Rectal smooth muscle tissue (tissue), 1 donor: Measurements from ENCODE around the gene SELENOI.
"Not testable (repeated sequence)": the region's sequence is repeated elsewhere in the genome, so short reads cannot be mapped to it uniquely, and the experiment has no call there.

ENCODE experiments used
- H3K27ac ChIP-seq: one replicate; pipeline ENCODE4 v1.7.0; 2013; ENCODE audit warnings: low read depth, low read length, inconsistent platforms
- H3K27me3 ChIP-seq: one replicate; pipeline ENCODE4 v1.7.0; 2013; ENCODE audit warnings: low read length; ENCODE audit not compliant: control insufficient read depth, insufficient read depth
- H3K36me3 ChIP-seq: one replicate; pipeline ENCODE4 v1.7.0; 2013; ENCODE audit warnings: low read length; ENCODE audit not compliant: control insufficient read depth, insufficient read depth
- H3K4me1 ChIP-seq: one replicate; pipeline ENCODE4 v1.7.0; 2013; ENCODE audit warnings: low read length; ENCODE audit not compliant: control insufficient read depth, insufficient read depth
- H3K4me3 ChIP-seq: one replicate; pipeline ENCODE4 v1.7.0; 2013; ENCODE audit warnings: low read length
- H3K9ac ChIP-seq: one replicate; pipeline ENCODE4 v1.7.0; 2013; ENCODE audit warnings: low read length

SELENOI gene

DNA sequence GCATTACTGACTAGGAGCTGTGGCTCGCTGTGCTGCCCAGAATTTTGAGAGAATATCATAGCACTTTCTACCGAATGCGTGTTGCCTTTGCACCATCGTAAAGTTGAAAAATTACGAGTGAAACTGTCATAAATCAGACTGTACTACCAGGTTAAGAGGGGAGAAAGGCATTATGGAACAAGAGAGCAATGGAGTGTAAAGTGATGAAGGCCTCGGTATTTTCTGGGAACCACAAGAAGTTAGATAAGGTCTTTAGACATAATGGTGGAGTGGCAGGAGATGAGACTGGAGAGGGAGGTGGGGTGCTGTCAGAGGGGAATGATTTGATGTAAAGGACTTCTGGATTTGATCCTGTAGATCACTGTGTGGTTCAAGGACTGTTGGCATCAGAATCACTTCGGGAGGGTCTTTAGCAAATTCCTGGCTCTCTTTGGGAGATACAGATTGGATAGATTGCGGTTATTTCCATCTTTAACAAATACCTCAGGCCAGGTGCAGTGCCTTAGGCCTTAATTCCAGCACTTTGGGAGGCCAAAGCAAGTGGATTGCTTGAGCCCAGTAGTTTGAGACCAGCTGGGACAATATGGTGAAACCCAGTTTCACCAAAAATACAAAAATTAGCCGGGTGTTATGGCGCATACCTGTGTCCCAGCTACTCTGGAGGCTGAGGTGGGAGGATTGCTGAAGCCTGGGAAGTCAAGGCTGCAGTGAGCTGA lies 5.6 kb downstream of the SELENOI start:
- Histone ChIP-seq H3K9ac (no peak overlapping the region), H3K36me3 (no peaks in the 10 kb centered on the region), H3K4me3 (no peak overlapping the region), H3K4me1 (peaks cover 3% of the 10 kb centered on the region), H3K27ac (no peak overlapping the region), H3K27me3 (no peaks in the 10 kb centered on the region)

DNA sequence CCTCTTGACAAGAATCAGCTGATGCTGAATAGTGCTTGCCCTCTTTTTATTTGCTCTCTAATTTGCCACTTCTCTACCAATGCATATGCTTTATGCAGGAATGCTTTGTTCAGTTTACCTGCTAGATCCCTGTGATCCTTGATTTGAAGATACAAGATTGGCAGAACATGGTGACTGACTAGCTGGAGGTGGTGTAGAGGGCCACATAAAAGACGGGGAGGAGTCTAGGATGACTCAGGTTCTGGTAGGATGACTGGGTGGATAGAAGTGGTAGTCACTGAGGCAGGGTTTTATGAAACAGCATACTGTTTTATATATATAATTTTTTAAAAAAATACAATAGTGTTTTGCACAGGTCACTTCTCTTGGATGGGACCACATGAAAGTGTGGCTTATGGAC lies 6.9 kb downstream of the SELENOI start:
- Histone ChIP-seq H3K9ac (no peak overlapping the region), H3K4me3 (no peak overlapping the region), H3K27me3 (no peaks in the 10 kb centered on the region), H3K27ac (no peak overlapping the region), H3K36me3 (no peaks in the 10 kb centered on the region), H3K4me1 (no peaks in the 10 kb centered on the region)

DNA sequence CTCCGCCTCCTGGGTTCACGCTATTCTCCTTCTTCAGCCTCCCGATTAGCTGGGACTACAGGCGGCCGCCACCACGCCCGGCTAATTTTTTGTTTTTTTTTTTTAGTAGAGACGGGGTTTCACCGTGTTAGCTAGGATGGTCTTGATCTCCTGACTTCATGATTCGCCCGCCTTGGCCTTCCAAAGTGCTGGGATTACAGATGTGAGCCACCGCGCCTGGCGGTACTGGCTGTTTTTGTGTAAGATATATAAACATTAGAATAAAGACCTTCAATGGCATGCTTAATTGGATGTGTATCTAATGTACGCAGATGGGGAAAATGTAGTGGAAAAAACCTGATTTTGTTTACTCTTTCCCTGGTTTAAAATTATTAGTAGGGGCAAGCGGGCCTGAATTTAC lies 8.5 kb downstream of the SELENOI start:
- H3K4me1 ChIP-seq, H3K36me3 ChIP-seq, H3K4me3 ChIP-seq, H3K9ac ChIP-seq, H3K27ac ChIP-seq, H3K27me3 ChIP-seq: not testable (repeated sequence)

DNA sequence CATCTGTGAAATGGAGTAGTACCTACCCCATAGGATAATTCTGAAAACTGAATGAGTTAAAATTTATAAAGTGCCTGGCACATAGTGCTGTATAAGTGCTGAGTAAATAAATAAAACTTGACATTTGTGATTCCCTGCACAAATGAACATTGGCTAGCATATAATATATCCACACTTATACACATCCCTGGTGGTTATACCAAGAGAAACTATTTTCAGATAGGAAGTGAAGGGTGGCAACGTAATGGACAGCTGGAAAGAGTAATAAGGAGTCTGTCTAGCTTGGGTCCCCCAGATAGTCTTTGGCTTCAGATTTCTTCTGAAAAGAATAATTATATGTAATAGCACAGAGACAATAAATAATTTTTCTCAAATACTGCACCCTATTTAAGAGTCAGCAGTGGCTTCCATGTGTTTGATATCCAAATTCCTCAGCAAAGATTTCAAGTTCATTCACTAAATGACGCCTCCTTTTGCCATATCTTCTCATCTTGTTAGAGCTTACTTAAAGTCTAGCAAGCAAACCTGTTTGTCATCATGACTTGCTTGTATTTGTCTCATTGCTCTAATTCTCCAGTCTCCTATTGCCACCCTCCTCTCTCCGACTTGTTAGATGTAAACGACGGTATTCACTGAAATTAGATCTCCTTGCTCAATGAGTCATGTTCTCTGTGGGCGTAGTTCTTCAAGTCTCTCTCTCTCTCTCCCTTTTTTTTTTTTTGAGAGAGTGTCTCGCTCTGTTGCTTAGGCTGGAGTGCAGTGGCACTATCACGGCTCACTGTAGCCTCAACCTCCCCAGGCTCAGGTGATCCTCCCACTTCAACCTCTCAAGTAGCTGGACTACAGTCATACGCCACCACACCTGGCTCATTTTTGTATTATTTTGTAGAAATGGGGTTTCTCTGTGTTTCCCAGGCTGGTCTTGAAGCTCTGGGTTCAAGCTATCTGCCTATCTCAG lies 9.4 kb downstream of the SELENOI start:
- H3K36me3 ChIP-seq, result no peaks in the 10 kb centered on the region
- no peaks in the 10 kb centered on the region for H3K4me1 ChIP-seq
- no peak overlapping the region for H3K9ac ChIP-seq
- no peaks in the 10 kb centered on the region for H3K27me3 ChIP-seq
- no peak overlapping the region for H3K4me3 ChIP-seq
- H3K27ac ChIP-seq, result no peak overlapping the region

DNA sequence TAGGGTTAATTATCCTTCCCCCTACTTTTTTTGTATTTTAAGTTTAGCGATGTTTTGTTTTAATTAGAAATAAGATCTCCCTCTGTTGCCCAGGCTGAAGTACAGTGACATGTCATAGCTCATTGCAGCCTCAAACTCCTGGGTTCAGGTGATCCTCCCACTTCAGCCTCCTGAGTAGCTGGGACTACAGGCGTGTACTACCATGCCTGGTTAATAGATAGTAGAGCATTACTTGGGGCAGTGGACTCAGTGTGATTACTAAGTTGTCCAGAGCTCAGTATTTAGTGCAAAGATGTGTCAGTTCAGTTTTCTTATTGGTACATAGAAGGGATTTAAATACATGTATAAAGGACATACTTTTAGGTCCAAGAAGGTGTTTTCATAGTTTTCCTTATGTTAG lies 10.2 kb downstream of the SELENOI start:
- Histone ChIP-seq H3K4me1 (no peaks in the 10 kb centered on the region), H3K27me3 (no peaks in the 10 kb centered on the region), H3K9ac (no peak overlapping the region), H3K4me3 (no peak overlapping the region), H3K36me3 (no peaks in the 10 kb centered on the region), H3K27ac (no peak overlapping the region)

DNA sequence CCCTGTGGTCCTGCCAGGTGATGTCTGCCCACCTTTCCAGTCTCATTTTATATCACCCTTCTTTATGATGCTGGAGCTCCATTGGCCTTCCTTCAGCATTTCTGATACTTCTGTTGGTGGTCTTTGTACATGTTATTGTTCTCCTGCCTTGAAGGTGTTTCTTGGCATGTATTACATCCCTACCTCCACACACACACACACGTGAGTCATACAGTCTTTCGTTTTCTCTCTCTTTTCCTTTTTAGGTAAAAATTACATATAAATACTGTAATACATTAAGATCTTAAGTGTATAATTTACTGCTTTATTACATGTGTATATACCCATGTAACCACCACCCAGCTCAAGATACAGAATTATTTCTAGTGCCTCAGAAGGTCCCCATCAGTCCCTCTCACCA lies 10.8 kb downstream of the SELENOI start:
- H3K4me3 ChIP-seq, result no peak overlapping the region
- H3K9ac ChIP-seq, result no peak overlapping the region

DNA sequence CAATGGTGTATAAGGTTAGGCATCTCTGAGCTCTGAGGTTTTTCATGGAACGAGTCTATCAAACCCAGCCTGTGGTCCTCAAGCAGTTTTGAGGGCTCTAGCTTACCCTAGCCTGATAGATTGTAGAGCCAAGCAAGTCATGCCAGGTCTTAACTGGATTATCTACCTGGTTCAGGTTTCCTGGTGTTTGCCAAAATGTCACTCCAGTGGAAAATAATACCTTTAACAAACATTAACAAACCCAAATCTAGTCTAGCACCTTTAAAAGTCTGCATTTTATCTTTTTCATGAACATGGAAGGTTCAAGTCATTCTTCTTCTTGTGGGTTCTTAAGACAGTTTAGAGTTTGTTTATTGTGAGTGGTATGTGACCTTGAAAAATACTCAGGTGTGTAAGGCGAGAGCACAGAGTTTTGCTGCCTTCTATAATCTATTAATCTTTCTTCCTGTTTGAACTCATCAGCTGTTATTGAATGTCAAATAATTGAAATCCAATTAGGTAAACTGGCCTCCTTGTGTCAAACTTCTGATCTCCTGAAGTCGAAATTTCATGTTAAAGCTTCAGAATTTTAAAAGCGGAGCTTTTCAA lies 14.0 kb downstream of the SELENOI start:
- no peak overlapping the region for H3K27ac ChIP-seq
- H3K4me3 ChIP-seq, result no peak overlapping the region
- no peaks in the 10 kb centered on the region for H3K27me3 ChIP-seq
- H3K36me3 ChIP-seq, result no peaks in the 10 kb centered on the region
- H3K9ac ChIP-seq, result no peak overlapping the region
- no peaks in the 10 kb centered on the region for H3K4me1 ChIP-seq

More for the DNA sequence above, 10.8 kb downstream of the SELENOI start:
- H3K27me3 ChIP-seq, result no peaks in the 10 kb centered on the region
- no peaks in the 10 kb centered on the region for H3K36me3 ChIP-seq
- no peak overlapping the region for H3K27ac ChIP-seq
- no peaks in the 10 kb centered on the region for H3K4me1 ChIP-seq

DNA sequence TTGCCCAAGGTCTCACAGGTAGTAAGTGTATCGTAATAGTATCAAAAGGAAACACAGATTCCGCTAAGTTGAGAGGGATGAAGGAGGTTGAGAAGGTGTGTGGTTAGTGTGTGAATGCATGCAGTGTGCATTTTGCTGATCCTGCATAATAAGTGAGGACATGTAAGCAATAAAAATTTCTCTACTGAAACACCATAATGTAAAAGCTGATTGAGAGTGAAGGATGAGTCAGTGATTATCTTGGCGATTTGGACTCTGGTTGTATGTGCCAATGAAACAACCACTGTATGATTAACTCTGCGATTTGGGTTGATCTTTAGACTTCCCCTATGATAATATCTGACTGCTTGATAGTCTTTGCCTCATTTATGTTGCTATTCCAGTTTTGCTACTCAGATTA lies 17.4 kb downstream of the SELENOI start:
- no peak overlapping the region for H3K27ac ChIP-seq
- no peaks in the 10 kb centered on the region for H3K27me3 ChIP-seq
- peaks cover 4% of the 10 kb centered on the region for H3K36me3 ChIP-seq
- no peak overlapping the region for H3K9ac ChIP-seq
- H3K4me3 ChIP-seq, result no peak overlapping the region
- H3K4me1 ChIP-seq, result no peaks in the 10 kb centered on the region

DNA sequence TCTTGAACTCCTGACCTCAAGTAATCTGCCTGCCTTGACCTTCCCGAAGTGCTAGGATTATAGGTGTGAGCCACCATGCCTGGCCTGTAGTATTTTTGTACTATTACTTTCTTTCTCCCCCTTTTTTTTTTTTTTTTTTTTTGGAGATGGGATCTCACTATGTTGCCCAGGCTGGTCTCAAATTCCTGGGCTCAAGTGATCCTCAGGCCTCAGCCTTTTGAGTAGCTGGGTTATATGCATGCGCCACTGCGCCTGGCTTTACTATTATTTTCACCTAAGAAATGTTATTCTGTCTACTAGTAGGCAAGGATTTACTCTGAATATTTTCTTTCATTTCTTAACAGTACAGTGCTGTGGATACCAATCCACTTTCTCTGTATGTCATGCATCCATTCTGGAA lies 18.0 kb downstream of the SELENOI start:
- Histone ChIP-seq H3K4me3 (no peak overlapping the region), H3K9ac (no peak overlapping the region), H3K4me1 (no peaks in the 10 kb centered on the region), H3K27me3 (no peaks in the 10 kb centered on the region), H3K27ac (no peak overlapping the region), H3K36me3 (peaks cover 4% of the 10 kb centered on the region)

DNA sequence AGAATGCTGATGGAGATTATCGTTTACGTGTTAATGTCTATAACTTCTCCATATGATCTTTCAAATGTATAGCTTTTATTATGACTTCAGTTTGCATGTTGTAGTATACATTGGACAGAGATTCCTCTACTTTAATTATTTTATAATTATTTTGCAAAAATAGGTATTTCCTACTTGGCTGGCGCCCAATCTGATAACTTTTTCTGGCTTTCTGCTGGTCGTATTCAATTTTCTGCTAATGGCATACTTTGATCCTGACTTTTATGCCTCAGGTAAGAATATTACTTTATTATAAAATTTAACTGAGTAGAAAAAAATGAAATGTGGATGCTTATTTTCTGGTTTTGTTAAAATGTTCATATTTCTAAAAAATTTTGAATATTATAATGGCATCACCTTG lies 18.7 kb downstream of the SELENOI start:
- Histone ChIP-seq H3K36me3 (peaks cover 4% of the 10 kb centered on the region), H3K27ac (no peak overlapping the region), H3K4me3 (no peak overlapping the region), H3K4me1 (no peaks in the 10 kb centered on the region), H3K27me3 (no peaks in the 10 kb centered on the region), H3K9ac (no peak overlapping the region)

DNA sequence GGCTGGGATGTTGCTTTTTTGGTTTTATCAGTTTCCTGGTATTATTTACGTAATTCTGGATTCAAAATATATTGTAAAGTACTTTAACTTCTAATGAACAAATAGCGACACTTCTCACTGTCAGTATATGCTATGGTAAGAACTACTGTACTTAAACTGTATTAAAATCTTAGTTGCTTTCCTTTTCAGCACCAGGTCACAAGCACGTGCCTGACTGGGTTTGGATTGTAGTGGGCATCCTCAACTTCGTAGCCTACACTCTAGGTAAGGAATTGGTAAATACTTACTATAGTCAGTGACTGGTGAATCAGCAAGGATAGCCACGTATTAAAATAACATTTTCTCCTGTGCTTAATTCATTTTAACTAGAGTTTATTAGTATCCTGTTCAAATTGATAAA lies 21.0 kb downstream of the SELENOI start:
- Histone ChIP-seq H3K4me1 (no peaks in the 10 kb centered on the region), H3K36me3 (peaks cover 4% of the 10 kb centered on the region), H3K27ac (no peak overlapping the region), H3K4me3 (no peak overlapping the region), H3K27me3 (no peaks in the 10 kb centered on the region), H3K9ac (no peak overlapping the region)

DNA sequence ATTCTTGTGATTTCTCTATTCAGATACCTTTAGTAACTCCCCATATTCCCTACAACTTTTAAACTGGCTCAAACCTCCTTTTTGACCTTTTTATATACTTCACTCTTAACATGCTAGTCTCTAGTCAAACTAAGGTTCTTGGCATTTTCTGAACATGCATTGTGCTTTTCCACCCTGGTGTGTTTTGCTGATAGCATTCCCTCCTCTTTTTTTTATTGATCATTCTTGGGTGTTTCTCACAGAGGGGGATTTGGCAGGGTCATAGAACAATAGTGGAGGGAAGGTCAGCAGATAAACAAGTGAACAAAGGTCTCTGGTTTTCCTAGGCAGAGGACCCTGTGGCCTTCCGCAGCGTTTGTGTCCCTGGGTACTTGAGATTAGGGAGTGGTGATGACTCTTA lies 23.7 kb downstream of the SELENOI start:
- not testable (repeated sequence) for H3K4me1 ChIP-seq, H3K4me3 ChIP-seq, H3K27ac ChIP-seq, H3K9ac ChIP-seq, H3K27me3 ChIP-seq, H3K36me3 ChIP-seq
